Measurements from ENCODE around the gene ZG16B.
A peak's percentile ranks its signal among the peaks of the same experiment; 100 is the strongest.

ZG16B gene

DNA sequence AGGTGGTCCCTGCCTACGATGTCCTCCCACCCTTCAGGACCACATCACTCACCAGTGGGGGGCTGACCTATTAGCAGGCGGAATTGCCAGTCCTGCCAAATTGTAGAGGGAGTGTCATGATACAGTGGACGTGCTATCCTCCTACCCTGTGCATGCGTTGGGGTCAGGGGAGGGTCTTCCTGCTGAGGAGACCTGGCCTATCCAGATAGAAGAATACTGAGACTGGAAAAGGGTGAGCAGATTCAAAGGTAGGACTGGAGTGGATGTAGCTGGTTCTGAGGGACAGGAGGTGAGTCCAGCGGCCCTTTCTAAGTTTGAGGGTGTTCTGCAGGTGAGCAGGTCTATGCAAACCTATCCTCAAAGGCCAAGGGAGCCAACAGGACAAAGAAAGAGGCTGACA lies 23.8 kb upstream of the ZG16B start:
- H3K27me3 ChIP-seq (replicated peaks; ENCODE audit: control insufficient read depth, insufficient read depth, low read length, poor library complexity, severe bottlenecking) = no peaks in the 10 kb centered on the region
- no peak overlapping the region for H3K4me3 ChIP-seq (ENCODE audit: insufficient read depth, low read depth, low read length, poor library complexity, severe bottlenecking)
- peaks cover 9% of the 10 kb centered on the region for H3K9me3 ChIP-seq (ENCODE audit: control insufficient read depth, low read length)
- no peaks in the 10 kb centered on the region for H3K36me3 ChIP-seq (ENCODE audit: control insufficient read depth, insufficient read depth, low read length)
- no peaks in the 10 kb centered on the region for H3K4me1 ChIP-seq (ENCODE audit: control insufficient read depth, insufficient read depth, low read length, poor library complexity, severe bottlenecking)
- no peak overlapping the region for H3K27ac ChIP-seq (ENCODE audit: insufficient read depth, low read length, poor library complexity, severe bottlenecking)
- DNase-seq = no peak

DNA sequence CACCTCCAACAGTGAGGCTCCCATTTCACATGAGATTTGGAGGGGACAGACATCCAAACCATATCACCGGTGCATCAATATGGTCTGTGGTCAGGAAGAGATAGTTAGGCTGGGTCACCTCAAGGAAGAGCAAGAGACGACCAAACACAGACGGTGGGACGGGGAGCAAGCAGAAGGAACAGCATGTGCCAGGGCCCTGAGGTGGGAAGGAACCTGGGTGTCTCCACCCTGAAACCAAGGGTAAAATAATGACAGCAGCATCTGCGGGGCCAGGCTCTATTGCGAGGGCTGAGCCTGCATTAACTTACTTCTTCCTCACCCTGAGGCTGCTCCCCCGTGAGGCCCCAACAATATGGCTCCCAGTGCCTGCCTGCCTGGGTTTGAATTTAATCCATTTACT lies 21.9 kb upstream of the ZG16B start:
- Histone ChIP-seq H3K9me3 (ENCODE audit: control insufficient read depth, low read length) (peaks cover 9% of the 10 kb centered on the region), H3K36me3 (ENCODE audit: control insufficient read depth, insufficient read depth, low read length) (no peaks in the 10 kb centered on the region), H3K4me3 (ENCODE audit: insufficient read depth, low read depth, low read length, poor library complexity, severe bottlenecking) (no peak overlapping the region), H3K4me1 (ENCODE audit: control insufficient read depth, insufficient read depth, low read length, poor library complexity, severe bottlenecking) (no peaks in the 10 kb centered on the region), H3K27ac (ENCODE audit: insufficient read depth, low read length, poor library complexity, severe bottlenecking) (no peak overlapping the region), H3K27me3 (replicated peaks; ENCODE audit: control insufficient read depth, insufficient read depth, low read length, poor library complexity, severe bottlenecking) (no peaks in the 10 kb centered on the region)
- no peak for DNase-seq

DNA sequence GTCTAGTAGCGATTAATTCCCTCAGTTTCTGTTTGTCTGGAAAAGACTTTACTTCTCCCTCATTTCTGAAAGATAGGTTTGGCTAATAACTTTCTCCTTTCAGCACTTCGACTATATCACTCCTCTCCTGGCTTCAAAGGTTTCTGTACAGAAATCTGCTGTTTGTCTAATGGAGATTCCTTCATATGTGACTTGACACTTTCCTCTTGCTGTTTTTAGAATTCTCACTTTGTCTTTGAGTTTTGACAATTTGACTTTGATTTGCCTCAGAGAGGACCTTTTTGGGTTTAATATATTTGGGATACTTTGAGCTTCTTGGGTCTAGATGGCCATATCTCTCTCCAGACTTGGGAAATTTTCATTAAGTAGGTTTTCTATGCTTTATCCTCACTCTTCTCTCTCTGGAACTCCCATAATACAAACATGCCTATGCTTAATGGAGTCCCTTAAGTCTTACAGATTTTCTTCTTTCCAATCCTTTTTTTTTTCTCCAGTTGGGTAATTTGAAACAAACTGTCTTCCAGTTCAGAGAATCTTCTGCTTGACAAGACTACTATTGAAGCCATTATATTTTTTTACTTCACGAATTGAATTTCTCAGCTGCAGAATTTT lies 20.8 kb upstream of the ZG16B start:
- Histone ChIP-seq H3K4me1 (ENCODE audit: control insufficient read depth, insufficient read depth, low read length, poor library complexity, severe bottlenecking) (no peaks in the 10 kb centered on the region), H3K9me3 (ENCODE audit: control insufficient read depth, low read length) (peaks cover 2% of the 10 kb centered on the region), H3K27ac (ENCODE audit: insufficient read depth, low read length, poor library complexity, severe bottlenecking) (no peak overlapping the region), H3K36me3 (ENCODE audit: control insufficient read depth, insufficient read depth, low read length) (no peaks in the 10 kb centered on the region), H3K27me3 (replicated peaks; ENCODE audit: control insufficient read depth, insufficient read depth, low read length, poor library complexity, severe bottlenecking) (no peaks in the 10 kb centered on the region), H3K4me3 (ENCODE audit: insufficient read depth, low read depth, low read length, poor library complexity, severe bottlenecking) (no peak overlapping the region)
- no peak for DNase-seq

DNA sequence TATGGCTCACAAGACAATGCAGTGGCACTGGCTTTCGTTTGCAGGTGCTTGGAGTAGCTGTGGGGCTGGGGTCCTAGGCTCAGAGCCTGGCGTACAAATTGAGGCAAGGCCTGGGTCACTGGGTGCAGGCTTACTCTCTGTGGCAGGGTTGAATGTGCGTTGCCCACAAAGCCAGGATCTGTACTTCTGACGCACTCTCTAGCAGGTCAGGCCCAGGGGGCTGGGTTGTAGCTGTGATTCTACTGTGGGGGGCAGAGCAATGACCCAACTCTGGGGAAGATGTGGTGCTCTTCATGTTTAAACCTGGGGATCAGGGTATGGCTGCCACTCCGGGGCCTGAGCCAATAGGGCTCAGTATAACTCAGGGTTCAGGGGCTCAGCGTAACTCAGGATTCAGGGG lies 19.5 kb upstream of the ZG16B start:
- Histone ChIP-seq H3K27me3 (replicated peaks; ENCODE audit: control insufficient read depth, insufficient read depth, low read length, poor library complexity, severe bottlenecking) (no peaks in the 10 kb centered on the region), H3K4me1 (ENCODE audit: control insufficient read depth, insufficient read depth, low read length, poor library complexity, severe bottlenecking) (no peaks in the 10 kb centered on the region), H3K36me3 (ENCODE audit: control insufficient read depth, insufficient read depth, low read length) (no peaks in the 10 kb centered on the region), H3K4me3 (ENCODE audit: insufficient read depth, low read depth, low read length, poor library complexity, severe bottlenecking) (no peak overlapping the region), H3K27ac (ENCODE audit: insufficient read depth, low read length, poor library complexity, severe bottlenecking) (no peak overlapping the region), H3K9me3 (ENCODE audit: control insufficient read depth, low read length) (no peaks in the 10 kb centered on the region)
- no peak for DNase-seq

DNA sequence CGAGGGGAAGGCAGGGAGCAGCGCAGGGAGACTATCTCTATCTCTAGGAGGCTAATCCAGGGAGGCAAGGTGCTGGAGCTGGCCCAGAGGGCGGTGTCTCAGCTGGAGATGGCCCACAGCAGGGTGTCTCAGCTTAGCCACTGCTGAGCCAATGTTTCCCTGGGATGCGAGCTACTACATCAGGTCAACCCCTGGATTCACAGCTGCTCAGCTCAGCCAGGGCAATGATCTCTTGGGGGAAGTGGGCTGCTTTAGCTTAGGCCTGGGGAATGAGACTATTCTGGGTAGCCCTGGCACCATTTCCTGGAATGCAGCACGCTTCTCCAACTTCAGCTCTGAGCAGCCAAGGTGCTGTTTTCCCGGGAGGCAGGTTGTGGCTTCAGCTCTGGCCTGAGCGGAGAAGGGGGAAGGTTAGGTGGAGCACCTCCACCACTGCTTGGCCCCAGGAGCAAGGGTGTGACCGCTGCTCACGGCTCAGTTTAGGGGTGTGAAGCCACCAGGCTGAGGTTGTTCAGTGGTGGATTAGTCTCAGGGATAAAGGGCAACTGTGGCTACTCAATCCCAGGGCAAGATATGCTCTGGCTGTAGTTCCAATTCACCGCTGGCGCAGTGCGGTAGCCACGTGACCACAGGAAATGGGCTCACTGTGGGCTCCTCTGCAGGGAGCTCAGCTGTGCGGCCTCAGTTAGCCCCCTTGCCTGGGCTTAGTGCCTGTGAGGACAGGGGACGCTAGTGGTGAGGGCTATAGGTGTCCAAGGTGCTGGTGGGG lies 18.2 kb upstream of the ZG16B start:
- no peak overlapping the region for H3K4me3 ChIP-seq (ENCODE audit: insufficient read depth, low read depth, low read length, poor library complexity, severe bottlenecking)
- H3K27me3 ChIP-seq (replicated peaks; ENCODE audit: control insufficient read depth, insufficient read depth, low read length, poor library complexity, severe bottlenecking) = no peaks in the 10 kb centered on the region

DNA sequence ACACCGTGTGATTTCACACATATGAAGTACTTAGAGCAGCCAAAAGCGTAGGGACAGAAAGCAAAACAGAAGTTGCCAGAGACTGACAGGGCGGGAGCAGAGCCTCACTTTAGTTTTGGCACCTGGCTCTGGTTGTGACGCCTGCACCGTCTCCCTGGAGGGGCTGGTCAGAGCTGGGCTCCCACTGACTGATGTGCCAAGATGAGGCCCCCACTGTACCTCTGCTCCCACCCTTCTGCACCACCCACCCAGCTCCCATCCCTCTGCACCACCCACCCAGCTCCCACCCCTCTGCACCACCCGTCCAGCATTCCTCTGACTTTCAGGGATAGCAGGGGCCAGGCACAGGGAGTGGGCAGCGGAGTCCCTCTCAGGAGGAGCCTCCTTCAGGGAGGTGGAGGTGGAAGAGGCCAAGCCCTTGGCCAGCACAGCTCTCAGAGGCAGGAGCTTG lies 16.3 kb upstream of the ZG16B start:
- no peaks in the 10 kb centered on the region for H3K36me3 ChIP-seq (ENCODE audit: control insufficient read depth, insufficient read depth, low read length)
- no peak overlapping the region for H3K27ac ChIP-seq (ENCODE audit: insufficient read depth, low read length, poor library complexity, severe bottlenecking)
- H3K9me3 ChIP-seq (ENCODE audit: control insufficient read depth, low read length) = no peaks in the 10 kb centered on the region
- H3K4me1 ChIP-seq (ENCODE audit: control insufficient read depth, insufficient read depth, low read length, poor library complexity, severe bottlenecking) = no peaks in the 10 kb centered on the region
- no peak overlapping the region for H3K4me3 ChIP-seq (ENCODE audit: insufficient read depth, low read depth, low read length, poor library complexity, severe bottlenecking)
- H3K27me3 ChIP-seq (replicated peaks; ENCODE audit: control insufficient read depth, insufficient read depth, low read length, poor library complexity, severe bottlenecking) = peaks cover under 1% of the 10 kb centered on the region
- DNase-seq = no peak

More for the DNA sequence above, 18.2 kb upstream of the ZG16B start:
- Histone ChIP-seq H3K36me3 (ENCODE audit: control insufficient read depth, insufficient read depth, low read length) (no peaks in the 10 kb centered on the region), H3K4me1 (ENCODE audit: control insufficient read depth, insufficient read depth, low read length, poor library complexity, severe bottlenecking) (no peaks in the 10 kb centered on the region), H3K27ac (ENCODE audit: insufficient read depth, low read length, poor library complexity, severe bottlenecking) (no peak overlapping the region), H3K9me3 (ENCODE audit: control insufficient read depth, low read length) (no peaks in the 10 kb centered on the region)
- DNase-seq = no peak

DNA sequence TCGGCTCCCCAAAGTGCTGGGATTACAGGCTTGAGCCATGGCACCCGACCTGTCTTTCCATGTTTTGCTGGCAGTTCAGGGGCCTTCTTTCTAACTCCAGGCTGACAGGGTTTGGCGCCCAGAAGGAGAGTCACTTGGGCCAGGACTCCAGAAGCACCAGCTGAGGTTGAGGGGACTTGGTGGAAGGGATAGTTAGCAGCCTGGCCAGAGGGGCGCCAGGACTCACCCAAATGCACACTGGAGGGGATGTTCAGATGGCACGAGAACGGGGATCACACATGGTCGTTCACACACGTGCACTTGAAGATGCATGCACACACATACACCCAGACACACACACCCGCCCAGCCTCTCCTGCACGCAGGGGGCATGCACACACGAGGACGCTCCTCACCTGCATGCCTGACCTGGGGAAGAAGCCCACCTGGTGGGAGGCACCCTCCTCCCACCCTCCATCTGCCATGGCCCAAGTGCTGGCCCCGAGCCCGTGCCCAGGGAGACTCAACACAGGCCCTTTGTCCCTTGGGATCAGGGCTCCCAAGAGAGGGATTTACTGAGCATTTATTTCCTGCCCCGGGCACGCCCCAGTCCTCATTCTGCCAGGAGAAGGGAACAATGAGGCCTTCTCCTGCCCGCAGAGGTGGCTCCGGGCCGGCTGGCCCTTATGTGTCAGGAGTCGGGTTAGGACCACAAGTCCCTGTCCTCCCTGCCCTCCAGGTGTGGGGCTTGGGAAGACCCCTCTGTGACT lies 15.4 kb upstream of the ZG16B start:
- Histone ChIP-seq H3K27me3 (replicated peaks; ENCODE audit: control insufficient read depth, insufficient read depth, low read length, poor library complexity, severe bottlenecking) (peaks cover 3% of the 10 kb centered on the region), H3K27ac (ENCODE audit: insufficient read depth, low read length, poor library complexity, severe bottlenecking) (no peak overlapping the region), H3K36me3 (ENCODE audit: control insufficient read depth, insufficient read depth, low read length) (no peaks in the 10 kb centered on the region), H3K4me1 (ENCODE audit: control insufficient read depth, insufficient read depth, low read length, poor library complexity, severe bottlenecking) (no peaks in the 10 kb centered on the region), H3K9me3 (ENCODE audit: control insufficient read depth, low read length) (no peaks in the 10 kb centered on the region), H3K4me3 (ENCODE audit: insufficient read depth, low read depth, low read length, poor library complexity, severe bottlenecking) (no peak overlapping the region)
- DNase-seq = no peak

DNA sequence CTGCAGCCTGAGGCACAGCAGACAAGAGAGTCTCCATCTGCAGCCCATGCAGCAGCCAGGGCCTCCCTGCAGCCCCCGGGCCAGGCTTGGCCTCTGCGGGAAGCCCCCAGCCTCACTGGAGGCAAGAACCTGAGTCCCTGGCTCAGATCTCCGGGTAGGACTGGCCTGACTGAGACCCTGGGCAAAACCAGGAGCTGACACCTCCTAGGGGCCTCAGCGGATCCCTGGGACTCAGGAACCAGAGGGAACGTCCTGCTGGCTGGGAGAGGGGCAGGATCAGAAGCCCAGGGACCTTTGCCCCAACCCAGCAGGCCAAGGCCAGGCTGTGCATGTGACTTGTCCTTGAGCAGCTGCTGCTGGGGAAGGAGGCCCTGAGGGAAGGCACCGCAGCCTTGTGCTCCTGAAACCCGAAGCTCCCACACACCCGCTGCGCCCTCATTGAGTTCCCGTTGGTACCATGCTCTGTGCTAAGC lies 14.8 kb upstream of the ZG16B start:
- Histone ChIP-seq H3K27me3 (replicated peaks; ENCODE audit: control insufficient read depth, insufficient read depth, low read length, poor library complexity, severe bottlenecking) (peaks cover 3% of the 10 kb centered on the region), H3K27ac (ENCODE audit: insufficient read depth, low read length, poor library complexity, severe bottlenecking) (no peak overlapping the region), H3K4me3 (ENCODE audit: insufficient read depth, low read depth, low read length, poor library complexity, severe bottlenecking) (no peak overlapping the region)

DNA sequence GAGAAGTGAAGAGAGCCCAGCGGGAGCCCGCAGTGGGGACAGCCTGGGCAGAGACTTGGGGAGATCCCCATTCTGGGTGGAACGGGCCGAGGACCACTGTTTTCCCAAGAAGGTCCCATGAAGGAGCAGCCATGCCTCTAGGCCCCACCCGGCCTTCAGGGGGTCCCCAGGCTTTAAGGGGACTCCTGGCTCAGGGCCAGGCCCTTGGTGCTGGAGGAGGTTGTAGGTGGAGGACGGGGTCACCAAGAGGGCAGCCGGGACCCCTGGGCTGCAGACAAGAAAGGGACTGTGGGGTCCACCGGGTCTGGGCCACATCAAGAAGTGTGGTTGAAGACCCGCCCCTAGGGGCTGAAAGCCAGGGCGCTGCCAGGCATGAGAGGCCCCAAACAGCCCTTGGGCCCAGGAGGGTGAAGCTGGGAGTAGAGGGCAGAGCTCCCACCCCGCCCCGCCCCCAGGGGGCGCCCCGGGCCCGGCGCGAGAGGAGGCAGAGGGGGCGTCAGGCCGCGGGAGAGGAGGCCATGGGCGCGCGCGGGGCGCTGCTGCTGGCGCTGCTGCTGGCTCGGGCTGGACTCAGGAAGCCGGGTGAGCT lies 13.3 kb upstream of the ZG16B start, which contains the start of gene PRSS21:
Gene PRSS21, plus strand, starts transcription at position 487 of the 589 bp plus-strand sequence. Its CDS starts 32 bp downstream, at position 519.
- Histone ChIP-seq H3K9me3 (ENCODE audit: control insufficient read depth, low read length) (no peaks in the 10 kb centered on the region), H3K4me1 (ENCODE audit: control insufficient read depth, insufficient read depth, low read length, poor library complexity, severe bottlenecking) (no peaks in the 10 kb centered on the region), H3K27me3 (replicated peaks; ENCODE audit: control insufficient read depth, insufficient read depth, low read length, poor library complexity, severe bottlenecking) (peaks cover 3% of the 10 kb centered on the region), H3K36me3 (ENCODE audit: control insufficient read depth, insufficient read depth, low read length) (no peaks in the 10 kb centered on the region), H3K27ac (ENCODE audit: insufficient read depth, low read length, poor library complexity, severe bottlenecking) (no peak within 1 kb of the TSS), H3K4me3 (ENCODE audit: insufficient read depth, low read depth, low read length, poor library complexity, severe bottlenecking) (no peak within 1 kb of the TSS)
- peak in 1 of 3 donors; percentile 4 for DNase-seq

More for the DNA sequence above, 14.8 kb upstream of the ZG16B start:
- Histone ChIP-seq H3K4me1 (ENCODE audit: control insufficient read depth, insufficient read depth, low read length, poor library complexity, severe bottlenecking) (no peaks in the 10 kb centered on the region), H3K9me3 (ENCODE audit: control insufficient read depth, low read length) (no peaks in the 10 kb centered on the region), H3K36me3 (ENCODE audit: control insufficient read depth, insufficient read depth, low read length) (no peaks in the 10 kb centered on the region)
- DNase-seq = no peak
